Measurements from ENCODE around the gene RASGRF1.
"Not testable (repeated sequence)": the region's sequence is repeated elsewhere in the genome, so short reads cannot be mapped to it uniquely, and the experiment has no call there.

RASGRF1 gene

GRCh38 chr15:79041601-79042168, 48.9 kb downstream of the RASGRF1 start:
- DNase-seq (ENCODE audit: low spot score): no peak

- DNase-seq (ENCODE audit: low spot score): no peak
Observed at GRCh38 chr15:79037848-79038247, 52.7 kb downstream of the RASGRF1 start.

DNA sequence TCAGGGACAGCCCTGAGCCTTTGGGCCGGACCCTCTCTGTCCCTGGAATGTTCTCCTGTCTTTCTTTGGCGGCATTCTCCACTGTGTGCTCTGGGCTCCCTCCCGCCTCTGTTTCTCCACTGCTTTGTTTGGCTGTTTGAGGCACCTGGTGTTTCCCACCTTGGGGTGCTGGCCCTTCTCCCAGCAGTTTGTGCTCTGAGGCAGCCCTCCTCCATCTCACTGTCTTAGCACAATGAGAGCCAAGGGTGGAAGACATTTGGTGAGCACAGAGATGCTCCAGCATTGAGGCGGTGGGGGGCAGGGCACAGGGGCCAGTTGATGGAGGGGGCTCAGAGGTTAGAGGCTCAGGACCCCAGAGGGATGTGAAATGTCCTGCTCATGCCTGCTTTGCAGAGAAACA, 54.3 kb downstream of the RASGRF1 start:
- no peak for DNase-seq (ENCODE audit: low spot score)

DNA sequence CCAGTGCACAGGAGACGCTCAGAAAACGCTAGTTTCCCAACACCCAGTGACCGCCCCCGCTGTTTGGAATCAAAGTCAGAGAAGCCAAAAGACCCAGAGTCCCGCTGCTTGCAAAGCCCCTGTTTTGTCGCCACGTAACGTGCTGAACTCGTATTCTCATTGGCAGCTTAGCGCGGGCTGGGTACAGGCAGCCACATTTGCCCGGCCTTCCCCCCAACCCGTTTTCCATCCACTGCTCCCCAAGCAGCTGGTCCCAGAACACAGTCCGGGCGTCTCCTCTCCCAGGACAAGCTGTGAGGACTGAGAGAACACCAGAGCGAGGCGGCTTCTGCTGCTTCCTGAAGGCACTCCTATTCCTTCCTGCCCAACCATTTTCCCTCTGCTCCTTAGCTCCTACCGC, 54.8 kb downstream of the RASGRF1 start:
- no peak for DNase-seq (ENCODE audit: low spot score)

GRCh38 chr15:79035111-79035601, 55.4 kb downstream of the RASGRF1 start:
- no peak for DNase-seq (ENCODE audit: low spot score)

- DNase-seq (ENCODE audit: low spot score): no peak
Observed at GRCh38 chr15:79034284-79034683, 56.3 kb downstream of the RASGRF1 start.

GRCh38 chr15:79032656-79033055, 57.9 kb downstream of the RASGRF1 start:
- DNase-seq (ENCODE audit: low spot score): no peak

GRCh38 chr15:79031821-79032220, 58.8 kb downstream of the RASGRF1 start:
- no peak for DNase-seq (ENCODE audit: low spot score)

- DNase-seq (ENCODE audit: low spot score): no peak
Observed at GRCh38 chr15:79031201-79031600, 59.4 kb downstream of the RASGRF1 start.

DNA sequence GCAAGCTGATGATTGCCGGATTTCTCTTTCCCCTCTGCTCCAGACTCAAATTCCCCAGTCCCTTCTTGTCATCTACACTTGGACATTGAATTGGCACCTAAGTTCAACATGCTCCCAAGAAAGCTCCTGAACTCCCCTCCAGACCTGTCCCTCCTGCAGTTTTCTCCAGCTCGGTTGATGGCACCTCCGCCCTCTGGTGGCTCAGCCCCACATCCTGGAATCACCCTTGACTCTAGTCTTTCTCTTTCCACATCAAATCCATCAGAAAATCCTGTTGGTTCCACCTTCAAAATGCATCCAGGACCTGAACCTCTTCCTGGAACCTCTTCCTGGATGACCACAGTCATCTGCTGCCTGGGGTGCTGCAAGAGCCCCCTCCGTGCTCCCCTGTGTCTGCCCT, 60.1 kb downstream of the RASGRF1 start:
- no peak for DNase-seq (ENCODE audit: low spot score)

GRCh38 chr15:79028411-79028964, 62.1 kb downstream of the RASGRF1 start:
- DNase-seq (ENCODE audit: low spot score): peak; percentile 29

- no peak for DNase-seq (ENCODE audit: low spot score)
Observed at GRCh38 chr15:79027532-79028410, 62.8 kb downstream of the RASGRF1 start.

DNA sequence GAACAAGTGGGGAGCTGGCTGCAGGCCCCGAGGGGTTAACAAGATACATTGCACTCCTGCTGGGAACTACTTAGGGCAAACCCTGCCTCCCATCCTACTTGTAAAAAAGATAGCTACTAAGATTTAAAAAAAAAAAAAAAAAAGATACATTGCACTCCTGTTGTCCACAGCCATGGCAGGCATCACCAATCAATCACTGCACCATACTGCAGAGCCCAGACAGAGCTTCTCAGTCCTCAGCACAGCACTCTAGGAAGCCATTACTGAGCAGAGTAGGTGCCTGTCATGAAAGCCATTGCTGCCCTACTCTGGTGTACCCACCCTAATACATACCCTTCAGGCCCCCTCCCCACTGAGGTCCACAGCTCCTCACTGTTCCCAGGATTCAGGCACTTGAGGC, 64.8 kb downstream of the RASGRF1 start:
- DNase-seq (ENCODE audit: low spot score): no peak

DNA sequence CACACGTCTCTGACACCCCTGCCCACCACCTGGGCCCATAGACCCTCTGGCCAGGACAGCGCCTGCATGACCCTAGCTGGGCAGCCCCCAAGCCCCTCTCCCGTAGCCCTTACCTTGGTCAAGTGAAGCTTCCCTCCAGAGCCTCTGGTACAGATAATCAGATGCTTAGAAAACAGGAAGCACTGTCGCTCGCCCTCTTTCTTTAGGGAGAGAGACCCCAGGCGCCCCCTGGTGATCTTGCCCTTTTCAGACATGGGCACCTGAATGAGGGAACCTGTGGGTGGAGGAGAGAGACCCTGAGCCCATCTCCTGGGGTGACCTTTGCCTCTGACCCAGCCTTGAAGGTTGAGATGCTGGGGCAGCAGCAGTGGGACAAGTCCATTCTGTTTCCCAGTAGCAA, 65.4 kb downstream of the RASGRF1 start:
- DNase-seq (ENCODE audit: low spot score): no peak

GRCh38 chr15:79024493-79024892, 66.1 kb downstream of the RASGRF1 start:
- not testable (repeated sequence) for DNase-seq (ENCODE audit: low spot score)

- no peak for DNase-seq (ENCODE audit: low spot score)
Observed at GRCh38 chr15:79023918-79024317, 66.7 kb downstream of the RASGRF1 start.

DNA sequence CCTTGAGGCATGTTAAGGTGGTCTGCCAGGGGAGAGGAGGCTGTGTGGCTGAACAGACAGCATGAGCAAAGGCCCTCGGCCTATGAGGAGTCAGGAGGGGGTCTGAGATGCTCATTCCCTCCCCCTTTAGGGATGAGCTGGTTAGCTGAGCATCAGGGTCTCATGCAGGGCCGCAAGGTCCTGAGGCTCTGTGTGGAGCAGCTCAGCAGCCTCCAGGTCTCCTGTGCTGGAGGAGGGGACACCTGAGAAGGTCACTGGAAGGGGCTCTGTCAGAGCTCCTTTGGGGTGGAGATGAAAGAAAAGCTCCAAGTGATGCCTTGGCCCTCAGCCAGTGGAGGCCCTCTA, 67.1 kb downstream of the RASGRF1 start:
- no peak for DNase-seq (ENCODE audit: low spot score)

DNA sequence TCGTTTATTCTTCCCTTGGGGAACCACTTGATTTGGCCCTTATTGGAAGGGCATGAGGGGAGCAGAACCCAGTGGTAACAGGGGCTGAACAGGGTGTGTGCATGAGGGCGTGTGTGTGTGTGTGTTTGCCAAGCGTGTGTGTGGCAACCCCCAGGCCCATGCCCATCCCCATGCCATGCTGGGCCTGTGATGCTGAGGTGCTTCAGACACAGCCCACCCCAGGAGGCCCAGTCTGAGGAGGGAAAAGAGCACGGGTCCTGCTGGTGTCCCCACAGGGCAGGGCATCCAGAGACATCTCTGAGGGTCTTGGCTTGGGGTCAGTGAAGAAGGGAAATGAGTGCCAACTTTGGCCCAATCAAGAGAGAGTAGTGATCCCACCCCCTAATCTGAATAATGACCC, 71.6 kb downstream of the RASGRF1 start:
- no peak for DNase-seq (ENCODE audit: low spot score)

GRCh38 chr15:79017953-79018352, 72.6 kb downstream of the RASGRF1 start:
- no peak for DNase-seq (ENCODE audit: low spot score)

DNA sequence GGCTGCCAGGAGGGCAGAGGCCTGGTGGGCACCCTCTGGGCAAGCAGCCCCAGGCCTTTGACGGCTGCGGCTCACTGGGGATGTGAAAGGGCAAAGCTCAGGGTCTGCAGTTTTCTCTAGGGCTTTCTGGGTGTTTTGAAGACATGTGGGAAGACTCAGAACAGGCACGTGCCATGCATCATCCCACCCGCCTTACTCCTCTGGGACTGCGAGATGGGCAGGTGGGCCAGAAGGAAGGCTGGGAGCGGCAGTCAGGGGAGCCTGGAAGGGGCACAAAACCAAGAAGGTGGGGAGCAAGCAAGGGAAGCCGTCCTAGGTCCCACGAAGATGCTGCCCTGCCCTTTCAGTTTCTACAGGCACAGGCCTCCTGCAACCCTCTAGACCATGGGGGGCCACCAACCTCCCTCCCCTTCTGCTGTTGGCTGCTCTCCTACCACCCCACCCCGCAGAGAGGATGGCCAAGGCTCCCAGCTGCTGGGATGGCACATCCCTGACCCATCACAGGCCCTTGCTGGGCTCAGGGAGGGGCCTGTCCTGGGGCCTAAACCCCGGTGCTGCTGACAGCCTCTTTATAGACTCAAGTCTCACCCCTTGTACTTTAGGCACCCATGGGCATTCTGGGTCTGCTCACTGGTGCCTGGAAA, 73.9 kb downstream of the RASGRF1 start:
- DNase-seq (ENCODE audit: low spot score): no peak

DNA sequence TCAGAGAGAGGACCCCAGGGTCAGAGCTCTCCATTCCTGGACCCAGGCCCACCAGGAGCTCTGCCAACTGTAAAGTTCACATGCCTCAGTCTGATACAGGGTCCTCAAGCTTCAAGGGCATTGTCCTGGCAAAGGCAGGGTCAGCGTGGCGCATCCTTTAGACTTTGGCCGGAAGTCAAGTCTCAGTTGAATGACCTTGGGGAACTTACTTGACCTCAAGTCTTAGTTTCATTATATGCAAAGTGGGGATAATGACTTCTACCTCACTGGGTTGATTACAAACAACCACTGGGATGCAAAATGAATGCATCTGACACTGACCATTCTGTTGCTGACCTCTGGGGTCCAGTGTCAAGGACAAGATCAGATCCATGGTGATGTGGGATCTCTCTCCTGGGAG, 75.2 kb downstream of the RASGRF1 start:
- DNase-seq (ENCODE audit: low spot score): no peak

DNA sequence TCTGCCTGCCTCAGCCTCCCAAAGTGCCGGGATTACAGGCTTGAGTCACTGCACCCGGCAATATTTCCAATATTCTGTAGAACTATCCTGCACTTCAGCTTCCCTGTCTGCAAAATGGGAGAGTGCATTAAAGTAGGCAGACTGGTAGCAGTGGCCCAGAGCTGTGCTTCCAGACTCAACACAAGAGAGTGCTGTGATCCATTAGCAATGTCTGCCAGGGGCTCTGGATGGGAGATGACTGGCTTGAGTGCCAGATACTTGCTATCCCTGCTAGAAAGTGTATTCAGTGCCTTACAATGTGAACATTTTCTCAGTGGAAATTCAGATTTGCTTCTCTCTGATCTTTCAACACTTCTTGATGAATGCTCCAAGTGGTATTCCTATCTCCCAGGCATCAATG, 80.3 kb downstream of the RASGRF1 start:
- DNase-seq (ENCODE audit: low spot score): no peak

DNA sequence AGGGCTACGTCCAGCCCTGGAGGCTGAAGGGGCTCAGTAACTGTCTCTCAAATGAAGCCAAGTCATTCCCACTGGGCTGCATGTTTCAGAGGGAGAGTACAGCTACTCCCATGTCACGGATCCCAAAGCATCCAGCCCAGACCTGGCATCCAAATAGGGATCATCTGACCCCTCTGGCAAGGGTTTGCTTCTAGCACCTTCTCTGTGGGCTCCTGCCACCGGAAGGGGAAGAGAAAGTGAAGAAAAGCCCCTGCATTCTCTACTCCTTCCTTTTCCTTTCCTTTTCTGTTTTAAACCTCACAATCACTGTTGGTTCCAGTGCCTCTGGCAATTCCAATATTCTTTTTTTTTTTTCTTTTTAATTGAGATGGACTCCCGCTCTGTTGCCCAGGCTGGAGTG, 81.2 kb downstream of the RASGRF1 start:
- no peak for DNase-seq (ENCODE audit: low spot score)
